MCF 10A (cell line): ENCODE measurements around the gene TUG1. TPM values are rescaled to one million over a fixed set of nuclear protein-coding genes. Genes with fewer than 3 reads are reported as not detected.

Experiments used
- BruUV-seq: library from RNA; stranded (reverse); fragments of 400-500 nt; replicated peaks from 2 replicates; lab custom pipeline; 2021; lab: Mats Ljungman, UMichigan
- CTCF ChIA-PET: fragments of 300-600 bp; sonication (Branson Sonifier 250); formaldehyde crosslinking; extraction: SDS; loops from one replicate; lab custom pipeline; 2021; ENCODE audit warnings: antibody characterized with exemption, inconsistent platforms; lab: Yijun Ruan, JAX
- POLR2A ChIA-PET: fragments of 300-600, 350-650 bp; sonication (Branson Sonifier 250); formaldehyde crosslinking; extraction: SDS; loops from one replicate; lab custom pipeline; 2020; ENCODE audit warnings: antibody characterized with exemption, inconsistent platforms; lab: Yijun Ruan, JAX
- DNase-seq: peaks from one replicate; pipeline ENCODE4 v3.0.0-alpha.2; 2018; ENCODE audit not compliant: unreplicated experiment
- H3K27ac Mint-ChIP-seq: one replicate; pipeline ENCODE4 v1.8.0; 2022; ENCODE audit warnings: mild to moderate bottlenecking, low read depth, mixed read lengths; ENCODE audit not compliant: unreplicated experiment
- H3K27me3 Mint-ChIP-seq: one replicate; pipeline ENCODE4 v1.8.0; 2022; ENCODE audit warnings: mixed read lengths; ENCODE audit not compliant: insufficient read depth, unreplicated experiment
- H3K36me3 Mint-ChIP-seq: one replicate; pipeline ENCODE4 v1.8.0; 2022; ENCODE audit warnings: mild to moderate bottlenecking, moderate library complexity, mixed read lengths; ENCODE audit not compliant: insufficient read depth, unreplicated experiment
- H3K4me1 Mint-ChIP-seq: one replicate; pipeline ENCODE4 v1.8.0; 2022; ENCODE audit warnings: mixed read lengths; ENCODE audit not compliant: insufficient read depth, unreplicated experiment
- H3K4me3 Mint-ChIP-seq: one replicate; pipeline ENCODE4 v1.8.0; 2022; ENCODE audit warnings: mild to moderate bottlenecking, moderate library complexity, mixed read lengths; ENCODE audit not compliant: unreplicated experiment
- H3K9me3 Mint-ChIP-seq: one replicate; pipeline ENCODE4 v1.8.0; 2022; ENCODE audit warnings: mixed read lengths; ENCODE audit not compliant: unreplicated experiment
- CTCF ChIP-seq: fragments of 200-600 bp; IDR thresholded peaks from one replicate; pipeline ENCODE4 v1.8.0; 2022; ENCODE audit warnings: antibody characterized with exemption, mild to moderate bottlenecking; ENCODE audit not compliant: unreplicated experiment
- intact Hi-C: fragments of 100-400 bp; cut with micrococcal nuclease; formaldehyde crosslinking; loops from 2 replicates; pipeline ENCODE4 v1.14.1; 2022
- total RNA-seq: library from RNA; stranded (reverse); gene quantifications from 2 replicates; pipeline ENCODE4 v1.2.3, GENCODE V29; 2022

Gene TUG1
- total RNA-seq, 1 experiment from 2014 or later = 85.5 TPM

DNA sequence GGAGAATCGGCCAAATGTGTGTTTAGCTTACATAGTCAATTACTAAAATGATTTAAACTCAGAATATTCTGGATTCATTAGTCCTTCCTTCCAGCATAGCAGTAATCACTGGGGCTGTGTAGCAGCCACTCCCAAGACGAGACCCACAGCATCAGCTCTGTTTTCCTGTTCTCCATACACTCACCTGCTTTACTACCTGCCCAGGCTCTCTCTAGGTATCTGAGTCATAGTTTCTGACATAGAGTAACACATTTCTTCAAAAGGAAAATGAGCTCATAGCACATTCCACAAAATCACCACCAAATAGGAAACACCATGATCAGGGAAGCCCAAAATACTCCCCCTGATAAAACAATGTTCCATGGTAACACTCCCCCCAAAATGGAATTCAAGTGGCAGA lies 23.4 kb upstream of the TUG1 start:
- CTCF ChIA-PET = interaction anchor here (0.7 to 2.3 kb wide), 9 partner anchors 12 to 285 kb away, joined by 3 to 28 read pairs (median 6); partner anchors contain the start of gene SELENOM
- POLR2A ChIA-PET = interaction anchor here (0.6 to 1.6 kb wide), 5 partner anchors 13 to 139 kb away, joined by 3 to 4 read pairs (median 3); no protein-coding TSS in a partner anchor
- intact Hi-C loops = no loop called here
- H3K4me3 Mint-ChIP-seq = no peak overlapping the region
- no peak for TF ChIP-seq CTCF
- peaks cover 64% of the 10 kb centered on the region for H3K36me3 Mint-ChIP-seq
- no peaks in the 10 kb centered on the region for H3K27me3 Mint-ChIP-seq
- DNase-seq = no peak
- H3K27ac Mint-ChIP-seq = no peak overlapping the region
- no peaks in the 10 kb centered on the region for H3K4me1 Mint-ChIP-seq
- BruUV-seq = no TSS peak
- H3K9me3 Mint-ChIP-seq = no peaks in the 10 kb centered on the region

DNA sequence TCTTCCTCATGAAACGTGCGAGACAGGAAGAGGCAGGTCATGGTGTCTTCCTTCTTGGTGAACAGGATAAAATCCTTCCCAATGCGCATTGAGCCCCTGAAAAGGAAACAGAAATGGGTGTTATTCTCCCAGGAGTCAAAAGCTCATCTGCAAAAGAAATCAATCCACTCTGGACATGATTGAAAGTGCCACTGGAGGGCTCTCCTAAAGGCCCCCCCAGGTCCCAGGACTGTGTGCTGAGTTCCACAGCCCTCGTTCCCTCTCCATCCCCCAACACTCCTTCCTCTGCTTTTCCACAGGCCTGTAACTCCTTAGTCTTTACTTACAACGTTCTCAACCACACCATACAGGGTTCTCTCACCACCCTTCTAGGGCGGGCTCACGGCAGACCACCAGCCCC lies 22.7 kb upstream of the TUG1 start:
- Mint-ChIP-seq H3K27ac (no peak overlapping the region), H3K4me1 (no peaks in the 10 kb centered on the region), H3K9me3 (no peaks in the 10 kb centered on the region), H3K36me3 (peaks cover 63% of the 10 kb centered on the region), H3K4me3 (no peak overlapping the region), H3K27me3 (no peaks in the 10 kb centered on the region)
- POLR2A ChIA-PET = interaction anchor here (1.1 to 1.6 kb wide), 3 partner anchors 12 to 139 kb away, joined by 3 to 8 read pairs (median 3); partner anchors contain the start of genes MORC2 and TUG1
- intact Hi-C loops = no loop called here
- CTCF ChIA-PET = interaction anchor here (0.6 to 2.3 kb wide), 19 partner anchors 15 to 345 kb away, joined by 3 to 28 read pairs (median 5); partner anchors contain the start of gene SELENOM
- BruUV-seq = no TSS peak
- DNase-seq = no peak
- TF ChIP-seq CTCF = no peak

DNA sequence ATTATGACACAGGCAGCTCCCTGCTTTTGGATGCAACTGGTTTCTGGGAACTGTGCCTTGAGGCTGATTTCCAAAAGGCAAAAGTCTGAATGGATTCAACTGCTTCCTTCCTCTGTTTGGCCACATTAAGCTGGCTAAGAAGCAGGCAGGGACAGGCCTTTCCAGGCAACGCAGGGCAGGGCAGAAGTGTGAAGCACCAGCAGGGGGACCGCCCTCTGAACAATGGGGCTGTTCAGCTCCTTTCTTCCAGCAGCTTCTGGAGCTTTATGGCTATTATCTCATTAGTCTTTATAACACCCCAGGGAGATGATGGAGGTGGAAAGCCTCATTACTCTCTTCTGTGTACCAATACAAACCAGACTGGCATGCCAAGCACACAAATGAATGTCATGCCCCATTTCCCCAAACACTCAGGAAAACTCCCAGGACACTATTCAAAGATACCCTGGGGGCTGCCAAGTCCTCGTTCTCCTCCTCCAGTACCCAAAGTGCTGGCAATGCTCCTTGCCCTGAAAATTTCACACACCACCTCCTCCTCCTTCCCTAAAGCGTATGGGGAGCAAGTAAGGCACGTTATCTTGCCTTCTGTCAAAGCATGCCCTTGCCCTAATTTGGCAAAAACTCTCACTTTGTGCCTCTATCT lies 21.8 kb upstream of the TUG1 start:
- intact Hi-C loops = no loop called here
- no peaks in the 10 kb centered on the region for H3K4me1 Mint-ChIP-seq
- no TSS peak for BruUV-seq
- DNase-seq = no peak
- no peaks in the 10 kb centered on the region for H3K27me3 Mint-ChIP-seq
- no peaks in the 10 kb centered on the region for H3K9me3 Mint-ChIP-seq
- H3K36me3 Mint-ChIP-seq = peaks cover 53% of the 10 kb centered on the region
- no peak for TF ChIP-seq CTCF
- H3K27ac Mint-ChIP-seq = no peak overlapping the region
- ChIA-PET CTCF (interaction anchor here (0.6 to 2.3 kb wide), 20 partner anchors 14 to 506 kb away, joined by 3 to 28 read pairs (median 4); partner anchors contain the start of gene SELENOM), POLR2A (interaction anchor here (1.2 kb wide), 1 partner anchor 21 kb away, joined by 8 read pairs; the partner anchor contains the start of genes MORC2 and TUG1)
- H3K4me3 Mint-ChIP-seq = no peak overlapping the region

GRCh38 chr22:30947816-30948454 lies 21.1 kb upstream of the TUG1 start:
- Mint-ChIP-seq H3K4me1 (no peaks in the 10 kb centered on the region), H3K36me3 (peaks cover 56% of the 10 kb centered on the region), H3K27ac (no peak overlapping the region), H3K27me3 (no peaks in the 10 kb centered on the region), H3K4me3 (no peak overlapping the region), H3K9me3 (no peaks in the 10 kb centered on the region)
- peak; percentile 51 for TF ChIP-seq CTCF
- no TSS peak for BruUV-seq
- intact Hi-C loops = loop anchor here (1.0 to 2.0 kb wide), 2 partner anchors 137 to 201 kb away; no protein-coding TSS in a partner anchor
- peak; percentile 45 for DNase-seq
- POLR2A ChIA-PET = interaction anchor here (1.1 kb wide), 1 partner anchor 133 kb away, joined by 3 read pairs; the partner anchor contains the start of gene SMTN
- CTCF ChIA-PET = interaction anchor here (0.7 to 4.0 kb wide), 10 partner anchors 20 to 205 kb away, joined by 3 to 28 read pairs (median 6); no protein-coding TSS in a partner anchor
